Ishikawa (cell line): Measurements from ENCODE around the gene RNF115.

Source experiments
- RAD21 ChIP-seq: IDR thresholded peaks from 2 replicates; pipeline ENCODE4 v1.6.1; 2012; ENCODE audit warnings: low read depth
- TEAD4 ChIP-seq: IDR thresholded peaks from 2 replicates; pipeline ENCODE4 v1.6.1; 2012

GRCh38 chr1:145716641-145717345 lies 107.1 kb downstream of the RNF115 start:
- no peak for TF ChIP-seq RAD21
- no peak for TF ChIP-seq TEAD4
